Uterus (tissue), 4 donors: ENCODE measurements around the gene INSL3. TPM values are rescaled to one million over a fixed set of nuclear protein-coding genes. Genes with fewer than 3 reads are reported as not detected.

ENCODE experiments used
- DNase-seq, 2 donors: peaks; one replicate each; pipeline ENCODE4 v3.0.0-alpha.2; 2019 to 2020
- H3K27ac ChIP-seq, 2 donors: fragments of 200-600 bp; sonication (generic); 1 replicate in 1 of 2; 2 replicates in 1 of 2; pipeline ENCODE4 v1.5.1; 2016 to 2018
- H3K27me3 ChIP-seq, 2 donors: fragments of 200-600 bp; sonication (generic); one replicate each; pipeline ENCODE4 v1.5.1; 2018 to 2019; ENCODE audit warnings: control low read depth in 1 of 2
- H3K36me3 ChIP-seq, 2 donors: fragments of 200-600 bp; sonication (generic); one replicate each; pipeline ENCODE4 v1.5.1; 2019; ENCODE audit warnings: control low read depth in 1 of 2
- H3K4me1 ChIP-seq, 2 donors: fragments of 200-600 bp; sonication (generic); one replicate each; pipeline ENCODE4 v1.5.1; 2018 to 2019; ENCODE audit warnings: control low read depth in 1 of 2
- H3K4me3 ChIP-seq, 2 donors: fragments of 200-600 bp; sonication (generic); 1 replicate in 1 of 2; 2 replicates in 1 of 2; pipeline ENCODE4 v1.5.1; 2018 to 2019; ENCODE audit warnings: mild to moderate bottlenecking in 1 of 2
- H3K9me3 ChIP-seq, 2 donors: fragments of 200-600 bp; sonication (generic); one replicate each; pipeline ENCODE4 v1.5.1; 2019; ENCODE audit warnings: control low read depth in 1 of 2
- CTCF ChIP-seq, 4 experiments: fragments of 200-600 bp in 2 of 4; fragments of 450-650 bp in 2 of 4; sonication (generic) in 2 of 4; IDR thresholded peaks; one replicate each; pipeline ENCODE4 v1.5.1; 2016 to 2019; ENCODE audit warnings: antibody characterized with exemption in 4 of 4, mild to moderate bottlenecking in 2 of 4, moderate library complexity in 1 of 4
- POLR2A ChIP-seq, 2 donors: fragments of 450-650 bp; IDR thresholded peaks; one replicate each; pipeline ENCODE4 v1.6.1; 2016; ENCODE audit warnings: antibody characterized with exemption in 2 of 2, mild to moderate bottlenecking in 1 of 2, moderate library complexity in 1 of 2
- intact Hi-C: fragments of 100-400 bp; cut with DNase I; formaldehyde crosslinking; loops from one replicate; pipeline ENCODE4 v1.15.1; 2023; ENCODE audit warnings: low total_unique reads
- total RNA-seq, 4 donors: library from RNA; depleted of rRNA in 3 of 4; stranded (reverse); fragments of >200 nt in 3 of 4; gene quantifications; one replicate each; pipeline versions ENCODE4 v1.1.0 to v1.2.4, GENCODE V29; 2014 to 2023
- donor health status: DM: yes; HTN: yes; CAD: no.

Gene INSL3
- total RNA-seq, 4 donors from 2014 or later = not detected

- H3K27ac ChIP-seq = no peak overlapping the region
- H3K4me1 ChIP-seq = no peaks in the 10 kb centered on the region
- H3K4me3 ChIP-seq = no peak overlapping the region
- no peak for DNase-seq
- no peaks in the 10 kb centered on the region for H3K9me3 ChIP-seq
- TF ChIP-seq CTCF (IDR thresholded peaks at IDR 0.05) = no peak
- no peak for TF ChIP-seq POLR2A (IDR thresholded peaks at IDR 0.05)
- intact Hi-C loops = no loop called here
- H3K27me3 ChIP-seq = no peaks in the 10 kb centered on the region
- H3K36me3 ChIP-seq = no peaks in the 10 kb centered on the region
Measured at GRCh38 chr19:17817668-17818363, 3.5 kb downstream of the INSL3 start.

GRCh38 chr19:17812099-17812498, 9.2 kb downstream of the INSL3 start:
- Histone ChIP-seq H3K4me3 (no peak overlapping the region), H3K4me1 (no peaks in the 10 kb centered on the region), H3K36me3 (no peaks in the 10 kb centered on the region), H3K27ac (no peak overlapping the region), H3K27me3 (no peaks in the 10 kb centered on the region), H3K9me3 (no peaks in the 10 kb centered on the region)
- DNase-seq = no peak
- intact Hi-C loops = no loop called here
- TF ChIP-seq POLR2A (IDR thresholded peaks at IDR 0.05) (no peak), CTCF (IDR thresholded peaks at IDR 0.05) (no peak)

GRCh38 chr19:17811681-17812080, 9.6 kb downstream of the INSL3 start:
- Histone ChIP-seq H3K27me3 (no peaks in the 10 kb centered on the region), H3K27ac (no peak overlapping the region), H3K36me3 (no peaks in the 10 kb centered on the region), H3K4me1 (no peaks in the 10 kb centered on the region), H3K9me3 (no peaks in the 10 kb centered on the region), H3K4me3 (no peak overlapping the region)
- no peak for DNase-seq
- TF ChIP-seq CTCF (IDR thresholded peaks at IDR 0.05) = no peak
- no peak for TF ChIP-seq POLR2A (IDR thresholded peaks at IDR 0.05)
- intact Hi-C loops = no loop called here

GRCh38 chr19:17811103-17811502, 10.2 kb downstream of the INSL3 start:
- Histone ChIP-seq H3K36me3 (no peaks in the 10 kb centered on the region), H3K27me3 (no peaks in the 10 kb centered on the region), H3K4me1 (no peaks in the 10 kb centered on the region), H3K9me3 (no peaks in the 10 kb centered on the region), H3K27ac (no peak overlapping the region), H3K4me3 (no peak overlapping the region)
- TF ChIP-seq CTCF (IDR thresholded peaks at IDR 0.05) = no peak
- no peak for TF ChIP-seq POLR2A (IDR thresholded peaks at IDR 0.05)
- DNase-seq = no peak
- intact Hi-C loops = no loop called here

- H3K4me1 ChIP-seq = no peaks in the 10 kb centered on the region
- intact Hi-C loops = no loop called here
- no peaks in the 10 kb centered on the region for H3K27me3 ChIP-seq
- H3K9me3 ChIP-seq = no peaks in the 10 kb centered on the region
- TF ChIP-seq POLR2A (IDR thresholded peaks at IDR 0.05) = no peak
- no peak for TF ChIP-seq CTCF (IDR thresholded peaks at IDR 0.05)
- DNase-seq = no peak
- no peaks in the 10 kb centered on the region for H3K36me3 ChIP-seq
- no peak overlapping the region for H3K4me3 ChIP-seq
- no peak overlapping the region for H3K27ac ChIP-seq
Measured at GRCh38 chr19:17807731-17808316, 13.5 kb downstream of the INSL3 start.
